Liver (tissue), 9 donors: ENCODE measurements around the gene MEOX2. TPM values are rescaled to one million over a fixed set of nuclear protein-coding genes. Genes with fewer than 3 reads are reported as not detected.

Source experiments
- DNase-seq: peaks from one replicate; pipeline ENCODE4 v3.0.0-alpha.2; 2017; ENCODE audit warnings: low spot score
- H3K27ac ChIP-seq, 2 donors: one replicate each; pipeline ENCODE4 v1.7.0; 2013; ENCODE audit warnings: inconsistent platforms in 2 of 2, low read length in 2 of 2, control low read depth in 1 of 2, low read depth in 1 of 2, mild to moderate bottlenecking in 1 of 2
- H3K27me3 ChIP-seq, 4 donors: one replicate each; pipeline versions ENCODE4 v1.6.1 to v1.7.0; 2013; ENCODE audit warnings: low read length in 3 of 4, inconsistent platforms in 1 of 4, mild to moderate bottlenecking in 1 of 4, moderate library complexity in 1 of 4; ENCODE audit not compliant: control insufficient read depth in 4 of 4, insufficient read depth in 4 of 4
- H3K36me3 ChIP-seq, 4 donors: one replicate each; pipeline versions ENCODE4 v1.6.1 to v1.7.0; 2013; ENCODE audit warnings: low read length in 3 of 4, mild to moderate bottlenecking in 3 of 4, low read depth in 1 of 4, moderate library complexity in 1 of 4; ENCODE audit not compliant: control insufficient read depth in 4 of 4, insufficient read depth in 3 of 4
- H3K4me1 ChIP-seq, 4 donors: one replicate each; pipeline versions ENCODE4 v1.6.1 to v1.7.0; 2013; ENCODE audit warnings: low read length in 3 of 4, mild to moderate bottlenecking in 3 of 4, moderate library complexity in 1 of 4; ENCODE audit not compliant: control insufficient read depth in 4 of 4, insufficient read depth in 4 of 4
- H3K4me3 ChIP-seq, 3 donors: one replicate each; pipeline versions ENCODE4 v1.6.1 to v1.7.0; 2013; ENCODE audit warnings: low read length in 3 of 3, control low read depth in 1 of 3, low read depth in 1 of 3, mild to moderate bottlenecking in 1 of 3
- H3K9ac ChIP-seq, 2 donors: one replicate each; pipeline ENCODE4 v1.7.0; 2013; ENCODE audit warnings: low read length in 2 of 2, mild to moderate bottlenecking in 2 of 2, moderate library complexity in 2 of 2, control low read depth in 1 of 2, low read depth in 1 of 2
- H3K9me3 ChIP-seq, 4 donors: one replicate each; pipeline versions ENCODE4 v1.6.1 to v1.7.0; 2013; ENCODE audit warnings: low read length in 3 of 4; ENCODE audit not compliant: control insufficient read depth in 4 of 4
- ATF3 ChIP-seq: IDR thresholded peaks from 2 replicates; pipeline ENCODE4 v1.6.1; 2016; ENCODE audit warnings: antibody characterized with exemption
- CTCF ChIP-seq: fragments of 150-350 bp; IDR thresholded peaks from 2 replicates; pipeline ENCODE4 v1.5.1; 2017; ENCODE audit warnings: improper control_type of control experiment, low read depth, low read length; ENCODE audit not compliant: missing input control
- EGR1 ChIP-seq, 2 donors: IDR thresholded peaks; 2 replicates each; pipeline ENCODE4 v1.6.1; 2016 to 2018; ENCODE audit warnings: antibody characterized with exemption in 2 of 2, low read depth in 2 of 2
- FOXA2 ChIP-seq: IDR thresholded peaks from 2 replicates; pipeline ENCODE4 v1.6.1; 2016; ENCODE audit warnings: antibody characterized with exemption
- GABPA ChIP-seq, 2 donors: IDR thresholded peaks in 1 of 2; conservative IDR thresholded peaks in 1 of 2; 2 replicates each; pipeline ENCODE4 v1.6.1; 2016; ENCODE audit warnings: antibody characterized with exemption in 2 of 2, mild to moderate bottlenecking in 1 of 2, moderate library complexity in 1 of 2
- HNF4A ChIP-seq, 2 donors: conservative IDR thresholded peaks; 2 replicates each; pipeline ENCODE4 v1.6.1; 2016; ENCODE audit warnings: antibody characterized with exemption in 2 of 2, mild to moderate bottlenecking in 2 of 2
- HNF4G ChIP-seq: IDR thresholded peaks from 2 replicates; pipeline ENCODE4 v1.6.1; 2016; ENCODE audit warnings: antibody characterized with exemption
- JUND ChIP-seq, 2 donors: IDR thresholded peaks; 2 replicates each; pipeline ENCODE4 v1.6.1; 2016; ENCODE audit warnings: antibody characterized with exemption in 2 of 2
- RAD21 ChIP-seq, 2 donors: IDR thresholded peaks; 2 replicates each; pipeline ENCODE4 v1.6.1; 2016; ENCODE audit warnings: antibody characterized with exemption in 2 of 2, mild to moderate bottlenecking in 2 of 2
- RXRA ChIP-seq, 2 donors: IDR thresholded peaks; 2 replicates each; pipeline ENCODE4 v1.6.1; 2017 to 2018; ENCODE audit warnings: antibody characterized with exemption in 2 of 2, mild to moderate bottlenecking in 1 of 2
- SP1 ChIP-seq: IDR thresholded peaks from 2 replicates; pipeline ENCODE4 v1.6.1; 2018; ENCODE audit warnings: antibody characterized with exemption, mild to moderate bottlenecking
- TAF1 ChIP-seq: conservative IDR thresholded peaks from 2 replicates; pipeline ENCODE4 v1.6.1; 2016; ENCODE audit warnings: antibody characterized with exemption, mild to moderate bottlenecking
- YY1 ChIP-seq: IDR thresholded peaks from 2 replicates; pipeline ENCODE4 v1.6.1; 2016; ENCODE audit warnings: antibody characterized with exemption, mild to moderate bottlenecking
- WGBS: extraction: QIAGEN DNeasy Blood & Tissue Kit; methylation state at CpG from one replicate; pipeline ENCODE4 v1.1.7; 2013; 5-methylcytosine and 5-hydroxymethylcytosine counted together
- polyA plus RNA-seq, 2 donors: library from polyadenylated mRNA; stranded (reverse) in 1 of 2; unstranded in 1 of 2; fragments of 200-250 nt in 1 of 2; fragments of >200 nt in 1 of 2; fragmentation: Nextera tagmentation in 1 of 2; extraction: Ambion mirVana in 1 of 2; gene quantifications; one replicate each; pipeline versions ENCODE4 v1.2.1 to v1.2.3, GENCODE V29; 2013 to 2015
- total RNA-seq, 2 donors: library from RNA; depleted of rRNA; stranded (reverse); fragments of >200 nt; gene quantifications; one replicate each; pipeline ENCODE4 v1.2.3, GENCODE V29; 2014
- TF ChIP-seq, protein P1 (sequence below): IDR thresholded peaks from 2 replicates; pipeline ENCODE4 v1.6.1; 2016; ENCODE audit warnings: antibody characterized with exemption
- TF ChIP-seq, protein P2 (sequence below): IDR thresholded peaks from 2 replicates; pipeline ENCODE4 v1.6.1; 2016; ENCODE audit warnings: antibody characterized with exemption, mild to moderate bottlenecking
- donor health status: healthy.
- donor health status: healthy.
- donor health status: healthy.
- donor health status: healthy.
- donor health status: healthy.

The MEOX2 gene
- total and polyA plus RNA-seq, 4 donors, result 0.32 to 0.70 (median 0.47) TPM

GRCh38 chr7:15729746-15730145 lies 43.3 kb upstream of the MEOX2 start:
- Histone ChIP-seq H3K4me3 (no peak overlapping the region), H3K27ac (no peak overlapping the region), H3K4me1 (no peaks in the 10 kb centered on the region), H3K36me3 (no peaks in the 10 kb centered on the region), H3K9me3 (no peaks in the 10 kb centered on the region), H3K9ac (no peak overlapping the region), H3K27me3 (no peaks in the 10 kb centered on the region)
- no peak for DNase-seq
- TF ChIP-seq RXRA (IDR thresholded peaks at IDR 0.05) (no peak), EGR1 (IDR thresholded peaks at IDR 0.05; ENCODE audit: low read depth in 2 of 2) (no peak), RAD21 (IDR thresholded peaks at IDR 0.05) (no peak), JUND (IDR thresholded peaks at IDR 0.05) (no peak), GABPA (IDR thresholded peaks at IDR 0.05 in 1 of 2, conservative IDR thresholded peaks at IDR 0.05 in 1 of 2) (no peak)

DNA sequence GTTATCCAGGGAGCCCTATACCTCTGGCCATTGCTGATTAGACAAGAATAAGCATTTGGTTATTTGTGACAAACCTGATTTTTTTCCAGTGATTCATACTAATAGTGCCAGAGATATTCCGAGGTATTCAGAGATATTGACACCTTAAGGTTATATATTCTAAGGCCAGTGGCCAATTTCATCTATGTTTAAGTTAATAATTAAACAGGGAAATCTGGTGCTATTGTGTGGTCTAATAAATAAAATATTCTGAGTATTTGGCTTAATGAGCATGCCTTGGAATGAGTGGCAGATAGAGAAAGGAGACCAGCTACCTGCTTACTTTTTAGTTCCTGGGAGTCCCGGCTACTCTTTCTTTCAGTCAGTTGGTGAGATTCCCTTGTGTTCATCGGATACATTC lies 38.6 kb upstream of the MEOX2 start:
- Histone ChIP-seq H3K36me3 (no peaks in the 10 kb centered on the region), H3K27ac (no peak overlapping the region), H3K9ac (no peak overlapping the region), H3K27me3 (no peaks in the 10 kb centered on the region), H3K4me1 (no peaks in the 10 kb centered on the region), H3K4me3 (no peak overlapping the region), H3K9me3 (no peaks in the 10 kb centered on the region)
- no peak for TF ChIP-seq HNF4A (conservative IDR thresholded peaks at IDR 0.05)
- no peak for TF ChIP-seq RAD21 (IDR thresholded peaks at IDR 0.05)
- no peak for TF ChIP-seq TAF1
- no peak for TF ChIP-seq FOXA2
- no peak for TF ChIP-seq YY1
- no peak for TF ChIP-seq ATF3
- TF ChIP-seq SP1, result no peak
- TF ChIP-seq CTCF, result no peak
- no peak for TF ChIP-seq JUND (IDR thresholded peaks at IDR 0.05)
- TF ChIP-seq EGR1 (IDR thresholded peaks at IDR 0.05; ENCODE audit: low read depth in 2 of 2), result no peak
- no peak for TF ChIP-seq HNF4G
- TF ChIP-seq, protein P1, sequence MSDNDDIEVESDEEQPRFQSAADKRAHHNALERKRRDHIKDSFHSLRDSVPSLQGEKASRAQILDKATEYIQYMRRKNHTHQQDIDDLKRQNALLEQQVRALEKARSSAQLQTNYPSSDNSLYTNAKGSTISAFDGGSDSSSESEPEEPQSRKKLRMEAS, result no peak
- TF ChIP-seq, protein P2, sequence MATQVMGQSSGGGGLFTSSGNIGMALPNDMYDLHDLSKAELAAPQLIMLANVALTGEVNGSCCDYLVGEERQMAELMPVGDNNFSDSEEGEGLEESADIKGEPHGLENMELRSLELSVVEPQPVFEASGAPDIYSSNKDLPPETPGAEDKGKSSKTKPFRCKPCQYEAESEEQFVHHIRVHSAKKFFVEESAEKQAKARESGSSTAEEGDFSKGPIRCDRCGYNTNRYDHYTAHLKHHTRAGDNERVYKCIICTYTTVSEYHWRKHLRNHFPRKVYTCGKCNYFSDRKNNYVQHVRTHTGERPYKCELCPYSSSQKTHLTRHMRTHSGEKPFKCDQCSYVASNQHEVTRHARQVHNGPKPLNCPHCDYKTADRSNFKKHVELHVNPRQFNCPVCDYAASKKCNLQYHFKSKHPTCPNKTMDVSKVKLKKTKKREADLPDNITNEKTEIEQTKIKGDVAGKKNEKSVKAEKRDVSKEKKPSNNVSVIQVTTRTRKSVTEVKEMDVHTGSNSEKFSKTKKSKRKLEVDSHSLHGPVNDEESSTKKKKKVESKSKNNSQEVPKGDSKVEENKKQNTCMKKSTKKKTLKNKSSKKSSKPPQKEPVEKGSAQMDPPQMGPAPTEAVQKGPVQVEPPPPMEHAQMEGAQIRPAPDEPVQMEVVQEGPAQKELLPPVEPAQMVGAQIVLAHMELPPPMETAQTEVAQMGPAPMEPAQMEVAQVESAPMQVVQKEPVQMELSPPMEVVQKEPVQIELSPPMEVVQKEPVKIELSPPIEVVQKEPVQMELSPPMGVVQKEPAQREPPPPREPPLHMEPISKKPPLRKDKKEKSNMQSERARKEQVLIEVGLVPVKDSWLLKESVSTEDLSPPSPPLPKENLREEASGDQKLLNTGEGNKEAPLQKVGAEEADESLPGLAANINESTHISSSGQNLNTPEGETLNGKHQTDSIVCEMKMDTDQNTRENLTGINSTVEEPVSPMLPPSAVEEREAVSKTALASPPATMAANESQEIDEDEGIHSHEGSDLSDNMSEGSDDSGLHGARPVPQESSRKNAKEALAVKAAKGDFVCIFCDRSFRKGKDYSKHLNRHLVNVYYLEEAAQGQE, result no peak
- DNase-seq, result no peak
- WGBS, result 88% methylated on average over 3 of the region's 3 CpGs
